ENCODE measurements around the gene MORF4L1.
"Not testable (repeated sequence)": the region's sequence is repeated elsewhere in the genome, so short reads cannot be mapped to it uniquely, and the experiment has no call there.

The MORF4L1 gene

GRCh38 chr15:78917888-78918287, 45.2 kb downstream of the MORF4L1 start:
- peaks cover 35% of the 10 kb centered on the region for H3K36me3 Mint-ChIP-seq (ENCODE audit: low read depth)
- no peak for DNase-seq (ENCODE audit: low spot score)
- no peak overlapping the region for H3K27ac Mint-ChIP-seq
- no peak overlapping the region for H3K4me3 Mint-ChIP-seq
- H3K4me1 Mint-ChIP-seq (ENCODE audit: low read depth), result no peaks in the 10 kb centered on the region
- H3K9me3 Mint-ChIP-seq, result no peaks in the 10 kb centered on the region
- no peaks in the 10 kb centered on the region for H3K27me3 Mint-ChIP-seq (ENCODE audit: low read depth)

GRCh38 chr15:78921517-78921916, 48.8 kb downstream of the MORF4L1 start:
- Mint-ChIP-seq H3K9me3 (no peaks in the 10 kb centered on the region), H3K4me1 (ENCODE audit: low read depth) (no peaks in the 10 kb centered on the region), H3K36me3 (ENCODE audit: low read depth) (peaks cover 31% of the 10 kb centered on the region), H3K27me3 (ENCODE audit: low read depth) (no peaks in the 10 kb centered on the region), H3K4me3 (no peak overlapping the region), H3K27ac (no peak overlapping the region)
- no peak for DNase-seq (ENCODE audit: low spot score)

GRCh38 chr15:78921940-78922339, 49.2 kb downstream of the MORF4L1 start:
- no peaks in the 10 kb centered on the region for H3K4me1 Mint-ChIP-seq (ENCODE audit: low read depth)
- no peak for DNase-seq (ENCODE audit: low spot score)
- H3K9me3 Mint-ChIP-seq, result no peaks in the 10 kb centered on the region
- H3K4me3 Mint-ChIP-seq, result no peak overlapping the region
- no peaks in the 10 kb centered on the region for H3K27me3 Mint-ChIP-seq (ENCODE audit: low read depth)
- H3K36me3 Mint-ChIP-seq (ENCODE audit: low read depth), result peaks cover 32% of the 10 kb centered on the region
- no peak overlapping the region for H3K27ac Mint-ChIP-seq

DNA sequence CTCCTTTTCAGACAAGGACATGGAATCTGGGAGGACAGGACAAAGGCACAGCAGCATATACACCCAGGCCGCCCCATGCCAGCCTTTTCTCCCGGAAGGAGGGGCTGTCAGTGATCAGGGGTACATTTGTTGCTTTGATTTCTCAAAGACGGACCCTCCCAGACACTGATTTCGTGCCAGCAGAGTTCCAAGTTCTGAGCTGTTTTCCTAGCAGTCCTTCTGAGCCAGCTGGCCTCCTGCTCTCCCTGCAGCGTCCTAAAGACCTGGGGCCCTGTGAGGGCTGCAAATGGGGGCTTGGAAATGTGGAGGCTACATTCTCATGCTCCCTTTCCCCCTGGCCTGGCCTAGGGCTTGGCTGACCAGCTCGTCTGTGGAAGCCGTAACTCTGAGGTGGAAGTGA, 49.8 kb downstream of the MORF4L1 start:
- no peaks in the 10 kb centered on the region for H3K27me3 Mint-ChIP-seq (ENCODE audit: low read depth)
- no peaks in the 10 kb centered on the region for H3K4me1 Mint-ChIP-seq (ENCODE audit: low read depth)
- H3K36me3 Mint-ChIP-seq (ENCODE audit: low read depth), result peaks cover 34% of the 10 kb centered on the region
- no peak for DNase-seq (ENCODE audit: low spot score)
- no peak overlapping the region for H3K4me3 Mint-ChIP-seq
- no peak overlapping the region for H3K27ac Mint-ChIP-seq
- no peaks in the 10 kb centered on the region for H3K9me3 Mint-ChIP-seq

GRCh38 chr15:78923015-78923414, 50.3 kb downstream of the MORF4L1 start:
- H3K36me3 Mint-ChIP-seq (ENCODE audit: low read depth), result peaks cover 36% of the 10 kb centered on the region
- no peaks in the 10 kb centered on the region for H3K4me1 Mint-ChIP-seq (ENCODE audit: low read depth)
- H3K27me3 Mint-ChIP-seq (ENCODE audit: low read depth), result no peaks in the 10 kb centered on the region
- no peak overlapping the region for H3K4me3 Mint-ChIP-seq
- H3K9me3 Mint-ChIP-seq, result no peaks in the 10 kb centered on the region
- no peak overlapping the region for H3K27ac Mint-ChIP-seq
- DNase-seq (ENCODE audit: low spot score), result no peak

DNA sequence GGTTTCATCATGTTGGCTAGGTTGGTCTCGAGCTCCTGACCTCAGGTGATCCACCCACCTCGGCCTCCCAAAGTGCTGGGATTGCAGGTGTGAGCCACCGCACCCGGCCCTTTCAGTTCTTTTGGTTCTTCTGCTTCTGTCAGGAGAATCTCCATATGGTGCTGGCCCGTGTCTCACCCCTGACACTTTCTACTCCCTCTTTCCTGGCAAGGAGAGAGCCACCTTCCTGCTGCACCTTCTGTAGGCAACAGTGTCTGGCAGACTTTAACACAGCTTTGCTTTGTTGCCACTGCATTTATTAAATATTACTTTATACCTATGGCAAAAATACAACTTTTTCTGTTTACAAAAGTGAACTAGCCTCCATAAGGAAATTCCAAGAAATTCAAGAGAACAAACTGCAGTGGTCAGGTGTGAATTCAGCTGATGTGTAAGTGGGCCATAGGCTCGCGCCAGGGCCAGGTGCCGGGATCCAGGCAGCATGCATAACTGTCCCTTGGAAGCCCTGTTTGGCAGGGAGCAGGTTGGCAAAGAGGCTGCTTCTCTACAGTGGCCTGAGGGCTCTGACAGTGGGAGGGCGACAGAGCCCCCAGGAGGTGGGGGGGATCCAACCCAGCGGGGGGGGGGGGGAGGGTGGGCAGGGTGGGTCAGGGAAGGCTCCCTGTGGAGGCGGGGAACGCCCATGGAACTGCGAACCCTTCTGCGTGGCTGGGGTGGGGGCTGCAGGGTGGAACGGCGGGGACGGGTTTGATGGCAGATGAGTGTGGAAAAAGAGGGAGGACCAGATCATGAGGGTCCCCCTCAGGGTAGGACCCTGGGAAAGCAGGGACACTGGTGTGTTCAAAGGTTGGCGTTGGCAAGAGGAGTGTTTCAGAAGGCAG, 51.0 kb downstream of the MORF4L1 start:
- Mint-ChIP-seq H3K36me3 (ENCODE audit: low read depth) (peaks cover 37% of the 10 kb centered on the region), H3K27me3 (ENCODE audit: low read depth) (no peaks in the 10 kb centered on the region), H3K4me1 (ENCODE audit: low read depth) (no peaks in the 10 kb centered on the region), H3K4me3 (no peak overlapping the region), H3K27ac (peak overlapping the region; percentile 37), H3K9me3 (no peaks in the 10 kb centered on the region)
- no peak for DNase-seq (ENCODE audit: low spot score)

DNA sequence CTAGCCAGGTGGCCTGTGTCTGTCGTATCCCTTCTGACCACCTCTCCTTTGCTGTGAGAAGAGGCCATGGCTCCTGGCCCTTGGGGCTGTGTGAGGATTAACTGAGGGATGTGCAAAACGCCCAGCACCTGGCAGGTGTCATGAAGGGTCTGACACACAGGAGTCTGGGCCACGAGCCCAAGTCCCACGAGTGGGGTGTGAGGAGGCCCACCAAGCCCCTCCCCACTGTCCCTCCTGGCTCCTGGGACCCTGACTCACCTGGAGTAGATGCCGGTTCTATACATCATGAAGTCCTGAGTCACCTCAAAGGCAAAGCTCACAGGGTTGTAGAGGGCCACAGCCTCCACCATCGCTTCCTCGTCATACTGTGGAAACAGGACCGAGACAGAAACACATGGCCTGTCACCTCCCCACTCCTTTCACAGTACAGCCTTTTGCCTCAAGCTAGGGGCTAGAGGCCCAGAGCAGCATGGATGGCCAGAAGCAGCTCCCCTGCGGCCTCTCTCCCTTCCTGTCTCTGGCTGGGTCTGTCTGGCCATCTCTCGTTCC, 52.5 kb downstream of the MORF4L1 start:
- no peak overlapping the region for H3K4me3 Mint-ChIP-seq
- H3K27me3 Mint-ChIP-seq (ENCODE audit: low read depth), result no peaks in the 10 kb centered on the region
- H3K9me3 Mint-ChIP-seq, result no peaks in the 10 kb centered on the region
- no peaks in the 10 kb centered on the region for H3K4me1 Mint-ChIP-seq (ENCODE audit: low read depth)
- no peak for DNase-seq (ENCODE audit: low spot score)
- H3K27ac Mint-ChIP-seq, result no peak overlapping the region
- peaks cover 35% of the 10 kb centered on the region for H3K36me3 Mint-ChIP-seq (ENCODE audit: low read depth)

- no peaks in the 10 kb centered on the region for H3K4me1 Mint-ChIP-seq (ENCODE audit: low read depth)
- no peak overlapping the region for H3K27ac Mint-ChIP-seq
Measured at GRCh38 chr15:78925956-78926743, 53.5 kb downstream of the MORF4L1 start.

DNA sequence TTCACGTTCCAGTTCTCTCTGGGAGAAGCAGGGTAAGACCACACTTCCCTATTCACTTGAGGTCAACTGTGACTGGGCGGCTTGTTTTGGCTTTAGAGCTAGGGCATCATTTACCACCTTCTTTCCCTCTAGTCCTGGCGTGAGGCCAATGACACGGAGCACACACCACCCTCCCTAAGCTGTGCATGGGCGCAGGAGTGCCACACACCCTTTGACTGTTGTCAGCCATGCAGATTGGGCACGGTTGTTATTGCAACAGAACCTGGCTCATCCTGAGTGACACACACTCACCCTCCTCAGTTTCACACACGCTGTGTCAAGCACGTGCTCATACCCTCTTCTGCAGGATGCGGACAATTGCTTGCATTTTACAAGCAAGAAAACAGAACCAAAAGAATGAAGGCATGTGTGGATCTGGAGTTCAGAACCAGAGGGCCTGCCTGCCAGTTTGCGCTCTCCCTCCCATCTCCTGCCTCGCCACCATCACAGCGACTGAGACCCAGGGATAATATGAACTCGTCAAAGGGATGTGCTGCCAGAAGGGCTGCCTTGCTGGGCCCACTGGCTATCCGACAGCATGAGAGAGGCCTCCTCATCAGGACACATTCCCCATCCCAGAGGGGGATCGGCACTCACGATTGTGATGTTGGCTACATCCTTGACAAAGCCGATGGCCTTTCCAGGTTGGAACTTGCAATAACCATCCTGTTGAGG, 54.5 kb downstream of the MORF4L1 start:
- Mint-ChIP-seq H3K9me3 (no peaks in the 10 kb centered on the region), H3K4me1 (ENCODE audit: low read depth) (no peaks in the 10 kb centered on the region), H3K27ac (no peak overlapping the region), H3K27me3 (ENCODE audit: low read depth) (no peaks in the 10 kb centered on the region), H3K36me3 (ENCODE audit: low read depth) (peaks cover 26% of the 10 kb centered on the region), H3K4me3 (no peak overlapping the region)
- no peak for DNase-seq (ENCODE audit: low spot score)

More at GRCh38 chr15:78925956-78926743, 53.5 kb downstream of the MORF4L1 start:
- H3K4me3 Mint-ChIP-seq, result no peak overlapping the region
- H3K9me3 Mint-ChIP-seq, result no peaks in the 10 kb centered on the region
- H3K36me3 Mint-ChIP-seq (ENCODE audit: low read depth), result peaks cover 33% of the 10 kb centered on the region
- DNase-seq (ENCODE audit: low spot score), result no peak
- no peaks in the 10 kb centered on the region for H3K27me3 Mint-ChIP-seq (ENCODE audit: low read depth)

GRCh38 chr15:78928176-78928575, 55.5 kb downstream of the MORF4L1 start:
- peaks cover 21% of the 10 kb centered on the region for H3K36me3 Mint-ChIP-seq (ENCODE audit: low read depth)
- H3K4me3 Mint-ChIP-seq; H3K27me3 Mint-ChIP-seq (ENCODE audit: low read depth); DNase-seq (ENCODE audit: low spot score); H3K27ac Mint-ChIP-seq; H3K9me3 Mint-ChIP-seq; H3K4me1 Mint-ChIP-seq (ENCODE audit: low read depth): not testable (repeated sequence)

DNA sequence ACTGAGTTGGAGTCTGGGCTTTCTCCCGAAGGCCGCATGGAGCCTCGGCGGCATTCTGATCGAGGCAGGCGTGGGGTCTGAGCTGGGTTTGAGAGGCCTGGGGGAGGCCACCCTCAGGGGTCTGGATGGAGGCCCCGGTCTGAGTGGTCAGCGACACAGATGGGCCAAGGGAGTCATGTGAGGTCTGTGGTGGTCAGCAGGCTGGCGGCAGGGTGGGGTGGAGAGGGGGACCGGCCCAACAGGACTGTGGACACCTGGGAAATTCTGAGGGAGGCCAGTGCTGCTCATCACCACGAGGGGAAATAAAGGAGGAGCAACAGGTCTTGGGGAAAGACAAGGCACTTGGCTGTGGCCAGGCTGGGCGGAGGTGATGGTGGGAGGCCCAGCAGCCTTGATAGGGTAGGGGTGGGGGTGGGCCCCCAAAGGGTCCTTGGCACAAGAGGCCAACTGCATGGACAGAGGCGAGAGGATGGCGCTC, 56.0 kb downstream of the MORF4L1 start:
- DNase-seq (ENCODE audit: low spot score), result no peak
- Mint-ChIP-seq H3K4me1 (ENCODE audit: low read depth) (no peaks in the 10 kb centered on the region), H3K4me3 (no peak overlapping the region), H3K27ac (no peak overlapping the region), H3K27me3 (ENCODE audit: low read depth) (no peaks in the 10 kb centered on the region), H3K36me3 (ENCODE audit: low read depth) (peaks cover 24% of the 10 kb centered on the region), H3K9me3 (no peaks in the 10 kb centered on the region)

GRCh38 chr15:78929536-78930264, 57.0 kb downstream of the MORF4L1 start:
- Mint-ChIP-seq H3K27ac (no peak overlapping the region), H3K4me3 (no peak overlapping the region), H3K4me1 (ENCODE audit: low read depth) (no peaks in the 10 kb centered on the region), H3K9me3 (no peaks in the 10 kb centered on the region), H3K27me3 (ENCODE audit: low read depth) (no peaks in the 10 kb centered on the region), H3K36me3 (ENCODE audit: low read depth) (peaks cover 22% of the 10 kb centered on the region)
- no peak for DNase-seq (ENCODE audit: low spot score)
